ENCODE data around the gene PAPPA.

DNA sequence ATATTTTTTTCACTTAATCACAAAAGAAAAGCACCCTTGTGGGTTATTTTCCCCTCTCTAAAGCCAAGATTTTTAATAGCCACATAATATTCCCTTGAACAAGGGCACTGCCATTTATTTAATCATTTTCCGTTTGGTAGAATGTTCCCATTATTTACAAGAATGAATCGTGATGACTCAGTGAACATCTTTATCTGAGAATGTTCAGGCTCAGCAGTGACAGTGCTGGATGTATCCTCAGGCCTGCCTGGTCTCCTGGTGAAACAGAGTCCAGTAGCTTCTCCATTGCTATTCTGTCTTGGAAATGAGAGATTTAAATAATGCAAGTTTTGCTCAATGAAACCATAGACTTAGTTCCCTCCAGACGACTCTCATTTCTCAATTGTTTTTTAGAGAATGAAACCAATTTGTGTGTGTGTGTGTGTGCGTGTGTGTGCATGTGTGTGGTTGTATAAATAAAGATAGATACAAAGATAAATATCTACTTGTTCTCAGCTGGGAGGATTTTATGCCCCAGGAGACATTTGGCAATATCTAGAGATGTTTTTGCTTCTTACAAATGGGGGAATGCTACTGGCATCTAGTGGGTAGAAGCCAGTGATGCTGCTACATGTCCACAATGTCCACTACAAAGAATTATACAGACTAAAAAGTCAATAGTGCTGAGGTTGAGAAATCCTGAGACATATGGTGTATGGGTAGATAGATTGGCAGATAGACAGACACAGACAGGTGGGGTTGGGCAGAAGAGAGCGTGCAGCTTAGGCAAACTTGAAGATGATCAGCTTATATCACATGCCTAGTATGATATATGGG is 55.0 kb downstream of the PAPPA start:
- no peak for TF ChIP-seq POLR2AphosphoS5 (IDR thresholded peaks at IDR 0.05)
- TF ChIP-seq, protein P1, sequence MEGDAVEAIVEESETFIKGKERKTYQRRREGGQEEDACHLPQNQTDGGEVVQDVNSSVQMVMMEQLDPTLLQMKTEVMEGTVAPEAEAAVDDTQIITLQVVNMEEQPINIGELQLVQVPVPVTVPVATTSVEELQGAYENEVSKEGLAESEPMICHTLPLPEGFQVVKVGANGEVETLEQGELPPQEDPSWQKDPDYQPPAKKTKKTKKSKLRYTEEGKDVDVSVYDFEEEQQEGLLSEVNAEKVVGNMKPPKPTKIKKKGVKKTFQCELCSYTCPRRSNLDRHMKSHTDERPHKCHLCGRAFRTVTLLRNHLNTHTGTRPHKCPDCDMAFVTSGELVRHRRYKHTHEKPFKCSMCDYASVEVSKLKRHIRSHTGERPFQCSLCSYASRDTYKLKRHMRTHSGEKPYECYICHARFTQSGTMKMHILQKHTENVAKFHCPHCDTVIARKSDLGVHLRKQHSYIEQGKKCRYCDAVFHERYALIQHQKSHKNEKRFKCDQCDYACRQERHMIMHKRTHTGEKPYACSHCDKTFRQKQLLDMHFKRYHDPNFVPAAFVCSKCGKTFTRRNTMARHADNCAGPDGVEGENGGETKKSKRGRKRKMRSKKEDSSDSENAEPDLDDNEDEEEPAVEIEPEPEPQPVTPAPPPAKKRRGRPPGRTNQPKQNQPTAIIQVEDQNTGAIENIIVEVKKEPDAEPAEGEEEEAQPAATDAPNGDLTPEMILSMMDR (IDR thresholded peaks at IDR 0.05): no peak
